Ovary (tissue), 9 donors: ENCODE data around the gene MRPL48. TPM values are rescaled to one million over a fixed set of nuclear protein-coding genes. Genes with fewer than 3 reads are reported as not detected.
A peak's percentile ranks its signal among the peaks of the same experiment; 100 is the strongest.

ENCODE experiments used
- DNase-seq, 5 donors: peaks; one replicate each; pipeline ENCODE4 v3.0.0-alpha.2; 2019 to 2020
- H3K27ac ChIP-seq, 2 donors: fragments of 200-600 bp; one replicate each; pipeline versions ENCODE4 v1.5.1 to v1.8.0; 2019 to 2022
- H3K27me3 ChIP-seq: fragments of 200-600 bp; one replicate; pipeline ENCODE4 v1.8.0; 2022
- H3K36me3 ChIP-seq: fragments of 200-600 bp; sonication (generic); one replicate; pipeline ENCODE4 v1.5.1; 2019
- H3K4me1 ChIP-seq: one replicate; pipeline ENCODE4 v1.8.1; 2013; ENCODE audit warnings: mild to moderate bottlenecking, moderate library complexity; ENCODE audit not compliant: insufficient read depth
- H3K4me3 ChIP-seq: fragments of 200-600 bp; sonication (generic); one replicate; pipeline ENCODE4 v1.5.1; 2017
- H3K9me3 ChIP-seq, 2 donors: fragments of 200-600 bp in 1 of 2; sonication (generic) in 1 of 2; one replicate each; pipeline versions ENCODE4 v1.5.1 to v1.8.1; 2013 to 2019; ENCODE audit warnings: mild to moderate bottlenecking in 1 of 2, moderate library complexity in 1 of 2
- EP300 ChIP-seq: sonication (generic); formaldehyde crosslinking; IDR thresholded peaks from one replicate; pipeline ENCODE4 v1.6.1; 2017; ENCODE audit warnings: antibody characterized with exemption
- POLR2A ChIP-seq: fragments of 450-650 bp; IDR thresholded peaks from one replicate; pipeline ENCODE4 v1.6.1; 2017; ENCODE audit warnings: antibody characterized with exemption, mild to moderate bottlenecking, moderate library complexity
- WGBS, 3 donors: extraction: QIAGEN DNeasy Blood & Tissue Kit in 1 of 3; methylation state at CpG; one replicate each; pipeline versions ENCODE4 v1.1.5 to v1.1.7; 2013 to 2017; 5-methylcytosine and 5-hydroxymethylcytosine counted together
- intact Hi-C, 4 donors: fragments of 100-400 bp; cut with DNase I; formaldehyde crosslinking; loops; one replicate each; pipeline versions ENCODE4 v1.11.0 to v1.15.1; 2022 to 2023
- polyA plus RNA-seq, 2 donors: library from polyadenylated mRNA; stranded (reverse); fragments of 200-250 nt in 1 of 2; fragments of 350-450 nt in 1 of 2; fragmentation: Illumina TruSeq in 1 of 2; extraction: RNeasy Lipid Tissue Mini Kit (QIAGEN cat#74804) in 1 of 2; gene quantifications; one replicate each; pipeline ENCODE4 v1.2.3, GENCODE V29; 2013 to 2014
- total RNA-seq, 7 donors: library from RNA; depleted of rRNA in 2 of 7; stranded (reverse); fragments of >200 nt in 2 of 7; fragmentation: NEBNext Ultra II Directional in 3 of 7; extraction: Animal tissue kit (Norgen Biotek cat#: 25700) in 3 of 7; gene quantifications; one replicate each; pipeline versions ENCODE4 v1.1.0 to v1.2.4, GENCODE V29; 2016 to 2023
- TF ChIP-seq, protein P1 (sequence below), 3 donors: fragments of 450-650 bp in 2 of 3; fragments of 200-600 bp in 1 of 3; IDR thresholded peaks; one replicate each; pipeline versions ENCODE4 v1.5.1 to v1.8.0; 2016 to 2022; ENCODE audit warnings: antibody characterized with exemption in 3 of 3, mild to moderate bottlenecking in 1 of 3
- donor health status: DM: no; HTN: no; CAD: no; lungs with moderate emphysema.
- donor health status: DM: no; HTN: no; CAD: no.
- donor health status: Bipolar disorder and iron deficiency.
- donor health status: DM: yes; HTN: yes; CAD: no.
- donor health status: DM: no; HTN: no; CAD: no.
- donor health status: DM: yes; HTN: yes; CAD: no.

The MRPL48 gene
- total and polyA plus RNA-seq, 9 donors, result 18.7 to 33.4 (median 30.4) TPM

DNA sequence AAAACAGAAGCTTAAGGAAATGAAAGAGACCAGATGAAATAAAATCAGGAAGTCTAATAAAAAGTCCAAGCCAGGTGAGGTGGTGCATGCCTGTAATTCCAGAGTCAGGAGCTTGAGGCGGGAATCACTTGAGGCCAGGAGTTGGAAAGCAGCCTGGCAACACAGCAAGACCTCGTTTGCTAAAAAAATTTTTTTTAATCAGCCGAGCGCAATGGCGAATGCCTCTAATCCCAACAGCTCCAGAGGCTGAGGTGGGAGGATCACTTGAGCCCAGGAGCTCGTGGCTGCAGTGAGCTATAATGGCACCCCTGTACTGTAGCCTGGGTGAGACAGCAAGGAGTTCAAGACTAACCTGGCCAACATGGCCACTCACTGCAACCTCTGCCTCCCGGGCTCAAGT, 34.8 kb upstream of the MRPL48 start:
- peaks cover 18% of the 10 kb centered on the region for H3K4me1 ChIP-seq
- H3K36me3 ChIP-seq, result no peaks in the 10 kb centered on the region
- no peak overlapping the region for H3K27ac ChIP-seq
- no peak overlapping the region for H3K4me3 ChIP-seq
- no peak for TF ChIP-seq EP300
- no peak for TF ChIP-seq POLR2A
- TF ChIP-seq, protein P1, sequence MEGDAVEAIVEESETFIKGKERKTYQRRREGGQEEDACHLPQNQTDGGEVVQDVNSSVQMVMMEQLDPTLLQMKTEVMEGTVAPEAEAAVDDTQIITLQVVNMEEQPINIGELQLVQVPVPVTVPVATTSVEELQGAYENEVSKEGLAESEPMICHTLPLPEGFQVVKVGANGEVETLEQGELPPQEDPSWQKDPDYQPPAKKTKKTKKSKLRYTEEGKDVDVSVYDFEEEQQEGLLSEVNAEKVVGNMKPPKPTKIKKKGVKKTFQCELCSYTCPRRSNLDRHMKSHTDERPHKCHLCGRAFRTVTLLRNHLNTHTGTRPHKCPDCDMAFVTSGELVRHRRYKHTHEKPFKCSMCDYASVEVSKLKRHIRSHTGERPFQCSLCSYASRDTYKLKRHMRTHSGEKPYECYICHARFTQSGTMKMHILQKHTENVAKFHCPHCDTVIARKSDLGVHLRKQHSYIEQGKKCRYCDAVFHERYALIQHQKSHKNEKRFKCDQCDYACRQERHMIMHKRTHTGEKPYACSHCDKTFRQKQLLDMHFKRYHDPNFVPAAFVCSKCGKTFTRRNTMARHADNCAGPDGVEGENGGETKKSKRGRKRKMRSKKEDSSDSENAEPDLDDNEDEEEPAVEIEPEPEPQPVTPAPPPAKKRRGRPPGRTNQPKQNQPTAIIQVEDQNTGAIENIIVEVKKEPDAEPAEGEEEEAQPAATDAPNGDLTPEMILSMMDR (IDR thresholded peaks at IDR 0.05), result no peak
- no peaks in the 10 kb centered on the region for H3K27me3 ChIP-seq
- intact Hi-C loops, result no loop called here
- H3K9me3 ChIP-seq, result no peaks in the 10 kb centered on the region
- DNase-seq, result peak in 1 of 5 donors; percentile 16
- 35 to 52% (median 49%) methylated on average over 7 of the region's 7 CpGs for WGBS, 3 donors

DNA sequence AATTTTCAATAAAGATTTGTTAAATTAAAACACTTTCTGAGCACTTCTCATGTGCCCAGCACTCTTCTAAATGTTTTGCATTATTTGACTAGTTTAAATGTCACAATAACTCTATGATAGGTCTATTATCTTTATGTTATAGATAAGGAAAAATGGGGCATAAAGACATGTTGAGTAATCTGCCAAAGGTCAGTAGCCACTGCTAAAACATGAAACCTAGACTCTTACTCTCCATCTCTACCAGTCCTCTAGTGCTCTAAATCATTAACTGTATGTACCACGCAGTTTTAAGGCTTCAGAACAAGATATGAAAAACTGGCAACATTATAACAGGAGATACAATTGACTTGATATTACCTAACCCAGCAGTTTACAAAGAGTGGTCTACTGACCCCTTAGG, 33.7 kb upstream of the MRPL48 start:
- H3K4me3 ChIP-seq, result no peak overlapping the region
- H3K36me3 ChIP-seq, result no peaks in the 10 kb centered on the region
- intact Hi-C loops, result no loop called here
- no peak overlapping the region for H3K27ac ChIP-seq
- peaks cover 17% of the 10 kb centered on the region for H3K4me1 ChIP-seq
- H3K9me3 ChIP-seq, result no peaks in the 10 kb centered on the region
- no peak for DNase-seq
- TF ChIP-seq, protein P1 (IDR thresholded peaks at IDR 0.05), result no peak
- no peak for TF ChIP-seq EP300
- no peak for TF ChIP-seq POLR2A
- H3K27me3 ChIP-seq, result no peaks in the 10 kb centered on the region
- WGBS, 3 donors, result 73 to 89% (median 78%) methylated on average over 1 of the region's 1 CpG

DNA sequence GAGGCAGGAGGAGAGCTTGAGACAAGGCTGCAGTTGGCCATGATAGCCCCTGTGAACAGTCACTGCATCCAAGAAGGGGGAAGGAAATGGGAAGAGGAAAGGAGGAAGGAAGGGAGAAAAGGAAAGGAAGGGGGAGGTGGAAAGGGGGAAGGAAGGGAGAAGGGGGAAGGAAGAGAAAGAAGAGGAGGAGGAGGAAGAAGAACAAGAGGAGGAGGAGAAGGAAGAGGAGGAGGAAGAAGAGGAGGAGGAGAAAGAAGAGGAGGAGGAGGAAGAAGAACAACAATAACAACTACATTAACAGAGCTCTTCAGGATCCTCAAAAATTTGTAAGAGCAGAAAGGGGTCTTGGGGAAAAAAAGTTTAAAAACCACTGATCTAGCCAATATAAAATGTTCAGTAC, 32.0 kb upstream of the MRPL48 start:
- DNase-seq, result no peak
- Histone ChIP-seq H3K36me3 (no peaks in the 10 kb centered on the region), H3K9me3 (no peaks in the 10 kb centered on the region), H3K4me3 (no peak overlapping the region), H3K27me3 (no peaks in the 10 kb centered on the region), H3K4me1 (peaks cover 14% of the 10 kb centered on the region), H3K27ac (no peak overlapping the region)
- TF ChIP-seq POLR2A (no peak), EP300 (no peak)
- TF ChIP-seq, protein P1 (IDR thresholded peaks at IDR 0.05), result no peak
- intact Hi-C loops, result no loop called here

DNA sequence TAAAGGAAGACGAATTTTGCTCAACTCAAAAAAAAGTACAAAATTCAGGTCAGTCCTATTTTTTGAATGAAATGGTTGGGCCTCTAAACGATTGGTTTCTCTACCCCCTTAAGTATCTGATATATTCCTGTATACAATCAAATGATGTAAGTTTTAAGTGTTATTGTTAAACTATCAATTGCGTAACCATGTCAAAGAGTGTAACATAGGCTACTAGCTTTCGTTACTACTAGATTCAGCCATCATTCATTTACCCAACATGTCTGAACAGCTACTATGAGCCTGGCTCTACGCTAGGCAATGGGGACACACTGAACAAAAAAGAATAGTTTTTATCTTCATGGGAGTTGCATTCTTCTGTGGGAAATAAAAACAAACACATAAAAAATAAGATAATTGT, 30.1 kb upstream of the MRPL48 start:
- no peaks in the 10 kb centered on the region for H3K36me3 ChIP-seq
- TF ChIP-seq, protein P1 (IDR thresholded peaks at IDR 0.05), result no peak
- TF ChIP-seq EP300 (no peak), POLR2A (no peak)
- H3K4me1 ChIP-seq, result peaks cover 9% of the 10 kb centered on the region
- H3K9me3 ChIP-seq, result no peaks in the 10 kb centered on the region
- no peak overlapping the region for H3K27ac ChIP-seq
- H3K4me3 ChIP-seq, result no peak overlapping the region
- intact Hi-C loops, result no loop called here
- WGBS, 3 donors, result 89 to 90% (median 89%) methylated on average over 5 of the region's 5 CpGs
- DNase-seq, result no peak
- H3K27me3 ChIP-seq, result no peaks in the 10 kb centered on the region

DNA sequence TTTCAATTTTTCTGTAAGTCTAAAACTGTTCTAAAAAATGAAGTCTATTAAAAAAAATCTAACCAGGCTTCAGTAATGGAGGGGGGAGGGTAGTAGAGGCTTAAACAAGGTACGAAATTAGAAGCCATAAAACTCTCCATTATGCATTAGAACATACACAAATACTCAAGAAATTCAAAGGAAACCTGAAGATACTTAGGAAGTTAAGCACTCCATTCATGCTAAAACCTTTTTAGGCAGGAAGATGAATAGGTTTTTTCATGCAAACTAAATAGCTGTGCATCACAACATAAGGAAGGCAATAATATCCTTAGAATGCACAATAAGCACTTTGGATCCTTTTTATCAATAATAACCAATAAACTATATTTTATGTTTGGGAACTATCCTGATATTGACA, 29.2 kb upstream of the MRPL48 start:
- peaks cover 4% of the 10 kb centered on the region for H3K4me1 ChIP-seq
- no peaks in the 10 kb centered on the region for H3K27me3 ChIP-seq
- WGBS, 3 donors, result 52 to 63% (median 53%) methylated on average over 1 of the region's 1 CpG
- DNase-seq, result no peak
- intact Hi-C loops, result no loop called here
- no peak overlapping the region for H3K4me3 ChIP-seq
- H3K27ac ChIP-seq, result no peak overlapping the region
- no peaks in the 10 kb centered on the region for H3K9me3 ChIP-seq
- no peaks in the 10 kb centered on the region for H3K36me3 ChIP-seq
- TF ChIP-seq POLR2A (no peak), EP300 (no peak)
- TF ChIP-seq, protein P1 (IDR thresholded peaks at IDR 0.05), result no peak
